Muscle layer of colon (tissue), 2 donors: Measurements from ENCODE around the gene CACNG5.

Source experiments
- H3K27ac ChIP-seq: one replicate; pipeline ENCODE4 v1.7.0; 2013; ENCODE audit warnings: low read depth, mild to moderate bottlenecking, low read length, moderate library complexity
- H3K27me3 ChIP-seq, 2 donors: one replicate each; pipeline ENCODE4 v1.7.0; 2013; ENCODE audit warnings: low read length in 2 of 2, mild to moderate bottlenecking in 2 of 2; ENCODE audit not compliant: insufficient read depth in 2 of 2, control insufficient read depth in 1 of 2
- H3K36me3 ChIP-seq: one replicate; pipeline ENCODE4 v1.7.0; 2013; ENCODE audit warnings: mild to moderate bottlenecking, low read length; ENCODE audit not compliant: insufficient read depth
- H3K4me1 ChIP-seq: one replicate; pipeline ENCODE4 v1.7.0; 2013; ENCODE audit warnings: mild to moderate bottlenecking, low read length; ENCODE audit not compliant: insufficient read depth
- H3K4me3 ChIP-seq, 2 donors: one replicate each; pipeline ENCODE4 v1.7.0; 2013; ENCODE audit warnings: low read length in 2 of 2, low read depth in 1 of 2, mild to moderate bottlenecking in 1 of 2, moderate library complexity in 1 of 2
- H3K9ac ChIP-seq: one replicate; pipeline ENCODE4 v1.7.0; 2013; ENCODE audit warnings: low read length
- H3K9me3 ChIP-seq: one replicate; pipeline ENCODE4 v1.7.0; 2013; ENCODE audit warnings: mild to moderate bottlenecking, low read length
- donor health status: abdominal sarcoma.
- donor health status: Adenocarcinoma of cecum.

CACNG5 gene

GRCh38 chr17:66849851-66850580 lies 15.1 kb downstream of the CACNG5 start:
- Histone ChIP-seq H3K4me1 (no peaks in the 10 kb centered on the region), H3K36me3 (no peaks in the 10 kb centered on the region), H3K4me3 (no peak overlapping the region), H3K9me3 (no peaks in the 10 kb centered on the region), H3K27me3 (no peaks in the 10 kb centered on the region), H3K9ac (no peak overlapping the region), H3K27ac (no peak overlapping the region)

GRCh38 chr17:66850692-66851091 lies 15.8 kb downstream of the CACNG5 start:
- no peaks in the 10 kb centered on the region for H3K4me1 ChIP-seq
- no peak overlapping the region for H3K9ac ChIP-seq
- no peaks in the 10 kb centered on the region for H3K36me3 ChIP-seq
- H3K9me3 ChIP-seq: no peaks in the 10 kb centered on the region
- no peak overlapping the region for H3K4me3 ChIP-seq
- H3K27ac ChIP-seq: no peak overlapping the region
- no peaks in the 10 kb centered on the region for H3K27me3 ChIP-seq

- Histone ChIP-seq H3K4me3 (no peak overlapping the region), H3K27ac (no peak overlapping the region), H3K27me3 (no peaks in the 10 kb centered on the region), H3K9me3 (no peaks in the 10 kb centered on the region), H3K4me1 (no peaks in the 10 kb centered on the region), H3K9ac (no peak overlapping the region), H3K36me3 (no peaks in the 10 kb centered on the region)
These were observed 20.3 kb downstream of the CACNG5 start for GRCh38 chr17:66855204-66855603.

GRCh38 chr17:66858226-66859083 lies 23.5 kb downstream of the CACNG5 start:
- Histone ChIP-seq H3K36me3 (no peaks in the 10 kb centered on the region), H3K9ac (no peak overlapping the region), H3K27ac (no peak overlapping the region), H3K27me3 (no peaks in the 10 kb centered on the region), H3K4me3 (no peak overlapping the region), H3K9me3 (no peaks in the 10 kb centered on the region), H3K4me1 (no peaks in the 10 kb centered on the region)

- Histone ChIP-seq H3K36me3 (no peaks in the 10 kb centered on the region), H3K27ac (no peak overlapping the region), H3K27me3 (no peaks in the 10 kb centered on the region), H3K4me3 (no peak overlapping the region), H3K9ac (no peak overlapping the region), H3K9me3 (no peaks in the 10 kb centered on the region), H3K4me1 (no peaks in the 10 kb centered on the region)
These were observed 24.4 kb downstream of the CACNG5 start for GRCh38 chr17:66859353-66859752.

GRCh38 chr17:66860204-66860603 lies 25.3 kb downstream of the CACNG5 start:
- no peak overlapping the region for H3K9ac ChIP-seq
- no peak overlapping the region for H3K27ac ChIP-seq
- no peaks in the 10 kb centered on the region for H3K27me3 ChIP-seq
- no peak overlapping the region for H3K4me3 ChIP-seq
- H3K4me1 ChIP-seq: no peaks in the 10 kb centered on the region
- H3K36me3 ChIP-seq: no peaks in the 10 kb centered on the region
- H3K9me3 ChIP-seq: no peaks in the 10 kb centered on the region

- H3K4me1 ChIP-seq: no peaks in the 10 kb centered on the region
- H3K27me3 ChIP-seq: no peaks in the 10 kb centered on the region
- no peak overlapping the region for H3K4me3 ChIP-seq
- no peak overlapping the region for H3K27ac ChIP-seq
- H3K9ac ChIP-seq: no peak overlapping the region
- no peaks in the 10 kb centered on the region for H3K9me3 ChIP-seq
- H3K36me3 ChIP-seq: no peaks in the 10 kb centered on the region
These were observed 28.9 kb downstream of the CACNG5 start for GRCh38 chr17:66863820-66864219.

GRCh38 chr17:66865151-66865550 lies 30.2 kb downstream of the CACNG5 start:
- H3K27ac ChIP-seq: no peak overlapping the region
- no peaks in the 10 kb centered on the region for H3K4me1 ChIP-seq
- no peaks in the 10 kb centered on the region for H3K27me3 ChIP-seq
- H3K36me3 ChIP-seq: no peaks in the 10 kb centered on the region
- H3K9ac ChIP-seq: no peak overlapping the region
- no peak overlapping the region for H3K4me3 ChIP-seq
- H3K9me3 ChIP-seq: no peaks in the 10 kb centered on the region

- Histone ChIP-seq H3K4me3 (no peak overlapping the region), H3K9ac (no peak overlapping the region), H3K4me1 (no peaks in the 10 kb centered on the region), H3K27me3 (no peaks in the 10 kb centered on the region), H3K9me3 (no peaks in the 10 kb centered on the region), H3K36me3 (no peaks in the 10 kb centered on the region), H3K27ac (no peak overlapping the region)
These were observed 39.0 kb downstream of the CACNG5 start for GRCh38 chr17:66873962-66874361.

- Histone ChIP-seq H3K27me3 (no peaks in the 10 kb centered on the region), H3K4me1 (no peaks in the 10 kb centered on the region), H3K9ac (no peak overlapping the region), H3K27ac (no peak overlapping the region), H3K36me3 (no peaks in the 10 kb centered on the region), H3K4me3 (no peak overlapping the region), H3K9me3 (no peaks in the 10 kb centered on the region)
These were observed 50.0 kb downstream of the CACNG5 start for GRCh38 chr17:66884931-66885330.

- Histone ChIP-seq H3K9ac (no peak overlapping the region), H3K9me3 (no peaks in the 10 kb centered on the region), H3K4me1 (no peaks in the 10 kb centered on the region), H3K27me3 (no peaks in the 10 kb centered on the region), H3K36me3 (no peaks in the 10 kb centered on the region), H3K27ac (no peak overlapping the region), H3K4me3 (no peak overlapping the region)
These were observed 50.5 kb downstream of the CACNG5 start for GRCh38 chr17:66885417-66885816.
